ENCODE results near the gene TEX11.

DNA sequence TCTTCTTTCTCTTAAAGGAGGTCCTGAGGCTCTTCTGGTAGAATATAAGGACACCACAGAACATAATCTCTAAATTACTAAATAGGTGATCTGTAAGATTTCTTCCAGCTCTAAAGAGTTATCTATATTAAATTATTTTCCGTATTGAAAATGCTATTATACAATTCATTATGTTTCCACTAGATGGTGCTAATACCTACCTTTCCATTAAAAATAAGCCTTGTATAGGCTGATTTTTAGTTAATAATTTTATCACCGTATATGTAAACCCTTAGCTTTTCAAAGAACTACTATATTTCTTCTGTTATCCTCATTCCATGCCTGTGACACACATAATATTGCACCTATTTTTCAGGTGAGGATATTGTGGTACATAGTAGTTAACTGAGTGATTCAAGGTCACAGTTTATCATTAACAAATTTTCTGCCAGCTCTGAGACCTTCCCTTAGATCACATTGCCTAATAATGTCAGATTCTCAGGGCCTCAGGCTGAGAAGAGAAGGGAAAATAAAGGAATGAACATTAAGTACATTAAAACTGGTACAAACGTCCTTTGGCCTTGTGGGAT, 138.8 kb downstream of the TEX11 start:
- TF ChIP-seq, protein P1, sequence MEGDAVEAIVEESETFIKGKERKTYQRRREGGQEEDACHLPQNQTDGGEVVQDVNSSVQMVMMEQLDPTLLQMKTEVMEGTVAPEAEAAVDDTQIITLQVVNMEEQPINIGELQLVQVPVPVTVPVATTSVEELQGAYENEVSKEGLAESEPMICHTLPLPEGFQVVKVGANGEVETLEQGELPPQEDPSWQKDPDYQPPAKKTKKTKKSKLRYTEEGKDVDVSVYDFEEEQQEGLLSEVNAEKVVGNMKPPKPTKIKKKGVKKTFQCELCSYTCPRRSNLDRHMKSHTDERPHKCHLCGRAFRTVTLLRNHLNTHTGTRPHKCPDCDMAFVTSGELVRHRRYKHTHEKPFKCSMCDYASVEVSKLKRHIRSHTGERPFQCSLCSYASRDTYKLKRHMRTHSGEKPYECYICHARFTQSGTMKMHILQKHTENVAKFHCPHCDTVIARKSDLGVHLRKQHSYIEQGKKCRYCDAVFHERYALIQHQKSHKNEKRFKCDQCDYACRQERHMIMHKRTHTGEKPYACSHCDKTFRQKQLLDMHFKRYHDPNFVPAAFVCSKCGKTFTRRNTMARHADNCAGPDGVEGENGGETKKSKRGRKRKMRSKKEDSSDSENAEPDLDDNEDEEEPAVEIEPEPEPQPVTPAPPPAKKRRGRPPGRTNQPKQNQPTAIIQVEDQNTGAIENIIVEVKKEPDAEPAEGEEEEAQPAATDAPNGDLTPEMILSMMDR (IDR thresholded peaks at IDR 0.05): no peak
- TF ChIP-seq POLR2AphosphoS5 (IDR thresholded peaks at IDR 0.05; ENCODE audit: insufficient read depth in 1 of 2, low read depth in 1 of 2): no peak

Data from vagina (tissue), 2 donors.